22Rv1 (cell line): ENCODE measurements around the gene DLL3.

Experiments used
- CTCF ChIP-seq: fragments of 450-650 bp; IDR thresholded peaks from 2 replicates; pipeline ENCODE4 v1.5.1; 2017; ENCODE audit warnings: mild to moderate bottlenecking
- ZFX ChIP-seq: fragments of 450-650 bp; IDR thresholded peaks from 2 replicates; pipeline ENCODE4 v1.6.1; 2017; ENCODE audit warnings: antibody characterized with exemption, borderline replicate concordance

- TF ChIP-seq CTCF (peak; percentile 90), ZFX (no peak)
Observed at GRCh38 chr19:39539518-39540332, 41.0 kb downstream of the DLL3 start, which contains the start of gene EID2.
